Pons (tissue), 1 donor: ENCODE results near the gene SLC17A8.
"Not testable (repeated sequence)": the region's sequence is repeated elsewhere in the genome, so short reads cannot be mapped to it uniquely, and the experiment has no call there.

Source experiments
- DNase-seq: peaks from one replicate; pipeline ENCODE4 v3.0.0-alpha.2; 2016; ENCODE audit warnings: low spot score

The SLC17A8 gene

DNA sequence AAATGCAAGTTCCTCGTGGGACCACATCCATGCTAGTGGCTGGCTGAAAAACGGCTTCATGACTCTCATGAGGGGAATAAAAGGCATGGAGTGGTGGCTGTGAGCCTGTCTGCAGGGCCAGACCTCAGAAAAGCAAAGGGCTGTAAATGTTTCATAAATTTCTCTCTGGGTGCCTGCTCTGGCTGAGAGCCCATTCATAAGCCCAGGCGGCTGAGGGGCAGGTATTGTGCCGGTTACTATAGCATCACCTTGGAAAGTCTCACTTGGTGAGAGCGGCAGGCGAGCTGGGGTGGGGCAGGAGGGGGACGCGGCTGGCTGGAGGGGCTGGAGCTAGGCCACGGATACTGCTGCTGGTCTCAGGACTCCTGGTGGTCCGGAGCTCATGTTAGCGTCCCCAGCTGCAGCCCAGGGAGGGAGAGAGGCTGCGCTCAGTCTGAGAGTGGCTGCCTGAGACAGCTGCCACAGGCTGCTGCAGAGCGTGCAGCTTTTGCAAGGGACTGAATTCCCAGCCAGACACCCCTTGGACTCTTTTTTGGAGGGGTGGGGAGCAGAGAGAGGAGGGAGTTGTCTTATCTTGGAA is at the start of gene SLC17A8:
TSS of gene SLC17A8 (plus strand) at position 431 of the 580 bp plus-strand sequence. CDS start 318 bp downstream, outside the sequence.
- no peak for DNase-seq

DNA sequence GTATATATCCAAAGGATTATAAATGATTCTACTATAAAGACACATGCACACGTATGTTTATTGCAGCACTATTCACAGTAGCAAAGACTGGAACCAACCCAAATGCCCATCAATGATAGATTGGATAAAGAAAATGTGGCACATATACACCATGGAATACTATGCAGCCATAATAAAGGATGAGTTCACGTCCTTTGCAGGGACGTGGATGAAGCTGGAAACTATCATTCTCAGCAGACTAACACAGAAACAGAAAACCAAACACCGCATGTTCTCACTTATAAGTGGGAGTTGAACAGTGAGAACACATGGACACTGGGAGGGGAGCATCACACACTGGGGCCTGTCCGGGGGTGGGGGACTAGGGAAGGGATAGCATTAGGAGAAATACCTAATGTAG is 48.7 kb upstream of the SLC17A8 start:
- not testable (repeated sequence) for DNase-seq

- no peak for DNase-seq
Observed at GRCh38 chr12:100311317-100311716, 45.6 kb upstream of the SLC17A8 start.

DNA sequence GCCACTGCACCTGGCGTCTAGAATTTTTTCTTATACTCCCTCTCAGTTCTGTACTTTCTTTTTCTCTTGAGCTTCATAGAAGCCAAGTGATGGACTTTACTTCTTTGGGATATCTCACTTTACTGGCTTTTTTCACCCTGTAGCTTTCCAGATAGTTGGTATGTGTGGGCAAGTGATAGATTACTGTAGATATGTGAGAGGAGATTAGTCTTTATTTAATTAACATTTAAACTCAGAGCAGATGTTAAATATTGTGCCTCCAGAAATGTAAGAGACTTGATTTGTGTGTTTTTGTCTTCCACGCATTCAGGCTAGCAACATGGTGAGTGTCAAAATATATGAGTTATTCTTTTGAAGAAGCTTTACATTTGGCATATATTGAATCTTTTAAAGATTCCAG is 39.5 kb upstream of the SLC17A8 start:
- no peak for DNase-seq

- no peak for DNase-seq
Observed at GRCh38 chr12:100324498-100324897, 32.4 kb upstream of the SLC17A8 start.

DNA sequence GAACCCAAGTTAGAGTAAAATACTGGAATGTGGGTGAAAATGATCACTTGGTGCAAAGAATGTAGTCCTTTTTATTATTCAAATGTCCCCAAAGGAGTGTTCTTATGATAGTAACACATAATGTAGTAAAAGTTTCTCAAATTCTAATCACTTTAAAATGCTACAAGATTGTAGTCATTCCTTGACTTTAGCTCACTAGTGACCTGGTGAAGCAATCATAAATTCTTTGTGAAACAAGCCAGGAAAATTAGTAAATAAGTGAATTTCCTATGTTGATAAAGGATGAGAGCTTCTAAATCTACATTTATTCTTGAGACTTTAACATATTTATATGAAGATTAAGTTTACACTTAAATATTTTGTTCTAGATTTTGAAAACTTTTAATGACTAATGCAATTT is 30.7 kb upstream of the SLC17A8 start:
- DNase-seq, result no peak

- no peak for DNase-seq
Observed at GRCh38 chr12:100329800-100330199, 27.1 kb upstream of the SLC17A8 start.

DNA sequence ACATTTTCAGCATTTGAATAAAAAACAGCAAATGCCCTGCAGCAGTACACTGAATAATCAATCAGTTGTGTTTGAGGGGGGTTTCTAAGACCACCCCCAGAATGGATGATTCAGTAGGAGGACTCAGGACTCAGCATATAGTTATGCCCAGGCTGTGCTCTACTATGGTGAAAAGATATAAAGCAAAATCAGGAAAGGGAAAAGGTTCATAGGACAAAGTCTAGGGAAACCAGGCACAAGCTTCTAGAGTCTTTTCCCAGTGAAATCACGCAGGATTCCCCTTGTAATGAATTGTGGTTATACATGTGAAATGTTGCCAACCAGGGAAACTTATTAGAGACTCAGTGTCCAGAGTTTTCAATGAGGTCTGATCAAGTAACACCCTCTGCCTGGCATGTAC is 25.0 kb upstream of the SLC17A8 start:
- no peak for DNase-seq

- no peak for DNase-seq
Observed at GRCh38 chr12:100332852-100333251, 24.0 kb upstream of the SLC17A8 start.

GRCh38 chr12:100337299-100337698 is 19.6 kb upstream of the SLC17A8 start:
- DNase-seq, result no peak

DNA sequence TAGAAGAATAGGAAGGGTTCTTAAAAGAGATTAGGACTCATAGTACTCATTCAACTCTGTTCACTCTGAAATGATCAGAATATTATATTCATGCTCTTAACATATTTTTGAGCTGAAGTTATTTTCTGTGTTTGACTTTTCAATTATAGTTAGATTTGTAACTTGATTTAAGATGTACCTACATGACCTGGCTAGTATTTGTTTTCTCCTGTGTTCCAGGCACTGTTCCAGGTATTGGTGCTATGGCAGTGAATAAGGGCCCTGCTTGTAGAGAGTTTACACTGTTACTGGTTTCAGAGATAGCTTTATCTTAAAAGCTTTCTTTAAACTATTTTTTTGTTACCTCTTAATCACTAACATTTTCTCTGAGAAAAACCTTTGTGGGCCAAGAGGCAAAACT is 19.1 kb upstream of the SLC17A8 start:
- no peak for DNase-seq

DNA sequence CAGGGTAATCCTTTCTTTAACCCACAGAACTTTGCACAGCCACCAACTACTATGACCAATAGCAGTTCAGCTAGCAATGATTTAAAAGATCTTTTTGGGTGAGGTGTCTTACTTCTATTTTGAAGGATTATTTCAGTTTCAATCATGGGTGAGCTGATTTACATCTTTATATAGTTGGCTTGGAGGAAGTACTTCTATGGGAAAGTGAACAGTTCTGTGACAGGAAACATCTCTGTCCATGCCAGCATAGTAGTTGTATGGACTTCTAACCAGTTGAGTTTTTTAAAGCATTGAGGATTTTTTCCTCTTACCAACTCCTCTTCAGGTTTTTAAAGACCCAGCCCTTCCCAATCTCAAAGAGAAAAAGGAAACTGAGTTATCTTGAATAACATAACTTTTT is 17.8 kb upstream of the SLC17A8 start:
- DNase-seq, result no peak

DNA sequence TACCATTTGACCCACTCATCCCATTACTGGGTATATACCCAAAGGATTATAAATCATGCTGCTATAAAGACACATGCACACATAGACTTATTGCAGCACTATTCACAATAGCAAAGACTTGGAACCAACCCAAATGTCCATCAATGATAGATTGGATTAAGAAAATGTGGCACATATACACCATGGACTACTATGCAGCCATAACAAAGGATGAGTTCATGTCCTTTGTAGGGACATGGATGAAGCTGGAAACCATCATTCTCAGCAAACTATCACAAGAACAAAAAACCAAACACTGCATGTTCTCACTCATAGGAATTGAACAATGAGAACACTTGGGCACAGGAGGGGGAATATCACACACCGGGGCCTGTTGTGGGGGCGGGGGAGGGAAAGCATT is 14.0 kb upstream of the SLC17A8 start:
- DNase-seq, result not testable (repeated sequence)

DNA sequence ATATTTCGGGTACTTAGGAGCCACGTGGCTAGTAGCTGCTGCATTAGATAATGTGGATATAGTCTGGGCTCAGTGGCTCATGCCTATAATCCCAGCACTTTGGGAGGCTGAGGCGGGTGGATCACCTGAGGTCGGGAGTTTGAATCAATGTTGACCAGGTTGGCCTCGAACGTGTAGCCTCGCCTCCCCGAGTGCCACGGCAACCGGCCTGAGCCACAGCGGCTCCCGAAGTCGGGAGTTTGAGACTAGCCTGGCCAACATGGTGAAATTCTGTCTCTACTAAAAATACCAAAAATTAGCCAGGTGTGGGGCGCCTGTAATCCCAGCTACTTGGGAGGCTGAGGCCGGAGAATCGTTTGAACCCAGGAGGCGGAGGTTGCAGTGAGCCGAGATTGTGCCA is 12.5 kb upstream of the SLC17A8 start:
- not testable (repeated sequence) for DNase-seq

GRCh38 chr12:100345020-100345767 is 11.7 kb upstream of the SLC17A8 start:
- no peak for DNase-seq

- no peak for DNase-seq
Observed at GRCh38 chr12:100346660-100347059, 10.2 kb upstream of the SLC17A8 start.

GRCh38 chr12:100348657-100349454 is 8.0 kb upstream of the SLC17A8 start:
- DNase-seq, result peak; percentile 38

- no peak for DNase-seq
Observed at GRCh38 chr12:100359248-100359647, 2.4 kb downstream of the SLC17A8 start.

GRCh38 chr12:100359822-100360221 is 2.9 kb downstream of the SLC17A8 start:
- no peak for DNase-seq

DNA sequence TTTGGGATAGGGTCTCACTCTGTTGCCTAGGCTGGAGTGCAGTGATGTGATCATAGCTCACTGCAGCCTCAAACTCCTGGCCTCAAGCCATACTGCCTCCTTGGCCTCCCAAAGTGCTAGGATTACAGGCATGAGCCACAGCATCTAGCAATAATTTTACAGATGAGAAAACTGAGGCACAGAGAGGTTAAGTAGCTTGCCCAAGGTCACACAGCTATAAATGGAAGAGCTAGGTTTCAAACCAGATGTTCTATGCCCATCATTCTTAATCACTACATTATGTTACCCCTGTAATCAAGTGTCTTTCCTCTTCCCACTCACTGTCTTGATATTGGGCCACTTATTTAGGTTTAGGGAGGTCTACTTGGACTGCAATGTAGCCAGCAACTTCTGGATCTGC is 3.6 kb downstream of the SLC17A8 start:
- no peak for DNase-seq

- DNase-seq, result no peak
Observed at GRCh38 chr12:100364324-100364723, 7.5 kb downstream of the SLC17A8 start.

DNA sequence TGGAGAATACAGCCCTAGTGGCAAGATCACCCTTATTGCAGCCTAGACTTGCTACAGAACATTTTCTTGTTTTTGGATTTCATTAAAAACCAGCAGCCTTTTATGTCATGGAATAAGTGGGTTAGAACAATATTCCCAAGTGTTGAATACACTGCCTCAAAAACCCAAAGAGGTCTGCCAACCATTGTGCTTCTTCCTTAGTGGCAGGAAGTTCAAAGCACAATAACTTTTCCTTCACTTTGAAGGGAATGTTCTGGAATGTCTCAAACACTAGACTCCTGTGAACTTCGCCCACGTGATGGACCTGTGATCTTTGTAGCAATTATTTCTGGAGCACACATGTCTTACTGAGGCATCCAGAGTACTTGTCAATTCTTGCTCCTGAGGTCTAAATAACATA is 8.5 kb downstream of the SLC17A8 start:
- peak; percentile 7 for DNase-seq

DNA sequence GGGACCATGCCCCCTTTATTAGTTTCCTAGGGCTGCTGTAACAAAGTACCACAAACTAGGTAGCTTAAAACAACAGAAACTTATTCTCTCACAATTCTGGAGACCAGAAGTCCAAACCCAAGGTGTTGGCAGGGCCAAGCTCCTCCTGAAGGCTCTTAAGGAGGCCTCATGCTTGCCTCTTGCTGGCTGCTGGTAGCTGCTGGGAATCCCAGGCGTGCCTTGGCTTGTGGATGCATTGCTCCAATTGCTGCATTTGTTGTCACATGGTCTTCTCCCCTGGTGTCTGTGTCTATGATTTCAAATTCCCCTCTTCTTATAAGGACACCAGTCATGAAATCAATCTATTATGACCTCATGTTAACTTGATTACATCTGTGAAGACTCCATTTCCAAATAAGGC is 11.2 kb downstream of the SLC17A8 start:
- no peak for DNase-seq
